A673 (cell line): ENCODE results near the gene GNPTAB.

Source experiments
- EZH2 ChIP-seq: fragments of 200-600 bp; sonication (generic); IDR thresholded peaks from 2 replicates; pipeline ENCODE4 v1.6.1; 2017; ENCODE audit warnings: borderline replicate concordance, low read depth, mild to moderate bottlenecking, mixed read lengths, antibody characterized with exemption, low read length; ENCODE audit not compliant: poor library complexity, severe bottlenecking
- TF ChIP-seq, protein P1 (sequence below): fragments of 300-800, 200-600 bp; sonication (generic); conservative IDR thresholded peaks from 2 replicates; pipeline ENCODE4 v1.5.1; 2017; ENCODE audit warnings: low read depth, mild to moderate bottlenecking, antibody characterized with exemption, low read length, moderate library complexity, mixed read lengths

DNA sequence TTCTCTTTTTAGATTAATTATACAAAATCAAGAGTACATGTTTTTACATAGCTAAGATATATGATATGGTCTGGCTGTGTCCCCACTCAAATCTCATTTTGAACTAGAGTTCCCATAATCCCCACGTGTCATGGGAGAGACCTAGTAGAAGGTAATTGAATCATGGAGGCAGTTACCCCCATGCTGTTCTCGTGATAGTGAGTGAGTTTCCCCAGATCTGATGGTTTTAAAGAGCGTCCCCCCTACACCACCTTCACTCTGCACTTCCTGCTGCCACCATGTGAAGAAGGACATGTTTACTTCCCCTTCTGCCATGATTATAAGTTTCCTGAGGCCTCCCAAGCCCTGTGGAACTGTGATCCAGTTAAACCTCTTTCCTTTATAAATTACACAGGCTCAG is 25.2 kb upstream of the GNPTAB start:
- TF ChIP-seq, protein P1, sequence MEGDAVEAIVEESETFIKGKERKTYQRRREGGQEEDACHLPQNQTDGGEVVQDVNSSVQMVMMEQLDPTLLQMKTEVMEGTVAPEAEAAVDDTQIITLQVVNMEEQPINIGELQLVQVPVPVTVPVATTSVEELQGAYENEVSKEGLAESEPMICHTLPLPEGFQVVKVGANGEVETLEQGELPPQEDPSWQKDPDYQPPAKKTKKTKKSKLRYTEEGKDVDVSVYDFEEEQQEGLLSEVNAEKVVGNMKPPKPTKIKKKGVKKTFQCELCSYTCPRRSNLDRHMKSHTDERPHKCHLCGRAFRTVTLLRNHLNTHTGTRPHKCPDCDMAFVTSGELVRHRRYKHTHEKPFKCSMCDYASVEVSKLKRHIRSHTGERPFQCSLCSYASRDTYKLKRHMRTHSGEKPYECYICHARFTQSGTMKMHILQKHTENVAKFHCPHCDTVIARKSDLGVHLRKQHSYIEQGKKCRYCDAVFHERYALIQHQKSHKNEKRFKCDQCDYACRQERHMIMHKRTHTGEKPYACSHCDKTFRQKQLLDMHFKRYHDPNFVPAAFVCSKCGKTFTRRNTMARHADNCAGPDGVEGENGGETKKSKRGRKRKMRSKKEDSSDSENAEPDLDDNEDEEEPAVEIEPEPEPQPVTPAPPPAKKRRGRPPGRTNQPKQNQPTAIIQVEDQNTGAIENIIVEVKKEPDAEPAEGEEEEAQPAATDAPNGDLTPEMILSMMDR = no peak
- TF ChIP-seq EZH2 = no peak
